Activated B cell treated with CpG ODN at 0.5 μM for 24 hours (primary cell): ENCODE measurements around the gene OR8S1. TPM values are rescaled to one million over a fixed set of nuclear protein-coding genes. Genes with fewer than 3 reads are reported as not detected.
"Not testable (repeated sequence)": the region's sequence is repeated elsewhere in the genome, so short reads cannot be mapped to it uniquely, and the experiment has no call there.

Experiments used
- ATAC-seq: fragments of 200-7000 bp; cut with Tn5 transposase; one replicate; pipeline ENCODE4 v1.10.0; 2021; ENCODE audit warnings: low read depth, mild to moderate bottlenecking, moderate library complexity
- CTCF ChIA-PET: fragments of 350-600 bp; sonication (Branson Sonifier 250); formaldehyde crosslinking; loops from one replicate; lab custom pipeline; 2021; ENCODE audit warnings: antibody characterized with exemption; lab: Charles Lee
- POLR2A ChIA-PET: fragments of 350-600 bp; sonication (Branson Sonifier 250); formaldehyde crosslinking; loops from one replicate; lab custom pipeline; 2021; ENCODE audit warnings: antibody characterized with exemption; lab: Charles Lee
- DNase-seq: peaks from one replicate; pipeline ENCODE4 v3.0.0; 2022
- H3K27ac Mint-ChIP-seq: one replicate; pipeline ENCODE4 v1.8.0; 2020; ENCODE audit warnings: mixed read lengths
- H3K27me3 Mint-ChIP-seq: one replicate; pipeline ENCODE4 v1.8.0; 2021; ENCODE audit warnings: mixed read lengths
- H3K36me3 Mint-ChIP-seq: one replicate; pipeline ENCODE4 v1.8.0; 2021; ENCODE audit warnings: low read depth, mixed read lengths
- H3K4me1 Mint-ChIP-seq: one replicate; pipeline ENCODE4 v1.8.0; 2021; ENCODE audit warnings: mixed read lengths
- H3K4me3 Mint-ChIP-seq: one replicate; pipeline ENCODE4 v1.8.0; 2020; ENCODE audit warnings: mild to moderate bottlenecking, mixed read lengths
- H3K9me3 Mint-ChIP-seq: one replicate; pipeline ENCODE4 v1.8.0; 2020; ENCODE audit warnings: mixed read lengths
- CTCF ChIP-seq: fragments of 200-600 bp; IDR thresholded peaks from one replicate; pipeline ENCODE4 v1.8.0; 2022; ENCODE audit warnings: antibody characterized with exemption, mild to moderate bottlenecking
- intact Hi-C: fragments of 100-400 bp; cut with micrococcal nuclease; formaldehyde crosslinking; loops from one replicate; pipeline ENCODE4 v1.15.1; 2024
- total RNA-seq: library from RNA; stranded (reverse); gene quantifications from 2 replicates; pipeline ENCODE4 v1.2.3, GENCODE V29; 2022

OR8S1 gene
- total RNA-seq, 1 donor from 2014 or later = not detected

- Mint-ChIP-seq H3K27me3 (peaks cover 3% of the 10 kb centered on the region), H3K4me3 (no peak overlapping the region), H3K4me1 (no peaks in the 10 kb centered on the region), H3K9me3 (no peaks in the 10 kb centered on the region), H3K36me3 (no peaks in the 10 kb centered on the region), H3K27ac (no peak overlapping the region)
- DNase-seq (no peak), ATAC-seq (no peak)
- ChIA-PET POLR2A (no interaction called here), CTCF (interaction anchor here (1.7 kb wide), 1 partner anchor 76 kb away, joined by 4 read pairs; no protein-coding TSS in a partner anchor)
- TF ChIP-seq CTCF = no peak
- intact Hi-C loops = loop anchor here (1.0 to 2.0 kb wide), 2 partner anchors 76 to 252 kb away; no protein-coding TSS in a partner anchor
Observed at GRCh38 chr12:48542300-48542928, 17.0 kb downstream of the OR8S1 start.

DNA sequence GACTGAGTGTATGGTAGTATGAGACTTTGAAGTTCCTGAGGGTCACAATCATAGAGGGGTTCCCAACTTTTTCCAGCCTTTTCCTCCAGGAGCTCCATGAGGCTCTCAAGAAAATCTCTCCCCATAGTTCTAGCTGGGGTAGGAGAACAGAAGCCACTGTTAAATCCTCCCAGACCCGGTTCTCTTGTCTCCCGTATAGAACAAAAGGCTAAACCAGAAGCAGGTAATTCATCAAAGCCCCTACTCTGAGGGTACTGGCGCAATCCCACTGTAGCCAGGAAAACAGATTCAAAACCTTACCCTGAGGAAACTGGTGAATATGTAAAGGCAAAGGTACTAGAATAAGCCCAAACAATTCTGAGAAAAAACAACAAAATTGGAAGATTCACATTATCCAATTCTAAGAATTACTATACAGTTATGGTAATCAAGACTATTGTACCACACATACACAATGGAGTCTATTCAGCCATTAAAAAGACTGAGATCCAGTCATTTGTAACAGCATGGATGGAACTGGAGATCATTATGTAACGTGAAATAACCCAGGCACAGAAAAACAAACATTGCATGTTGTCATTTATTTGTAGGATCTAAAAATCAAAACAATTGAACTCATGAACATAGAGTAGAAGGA lies 20.5 kb downstream of the OR8S1 start:
- Mint-ChIP-seq H3K27ac (no peak overlapping the region), H3K36me3 (no peaks in the 10 kb centered on the region), H3K4me1 (no peaks in the 10 kb centered on the region), H3K4me3 (no peak overlapping the region), H3K27me3 (peaks cover 3% of the 10 kb centered on the region), H3K9me3 (peaks cover 9% of the 10 kb centered on the region)
- CTCF ChIA-PET = no interaction called here
- intact Hi-C loops = no loop called here
- no peak for TF ChIP-seq CTCF
- DNase-seq (no peak), ATAC-seq (no peak)
- POLR2A ChIA-PET = no interaction called here

- intact Hi-C loops, CTCF ChIA-PET, H3K27me3 Mint-ChIP-seq, H3K27ac Mint-ChIP-seq, H3K4me1 Mint-ChIP-seq, H3K4me3 Mint-ChIP-seq, H3K36me3 Mint-ChIP-seq, ATAC-seq, DNase-seq, POLR2A ChIA-PET, H3K9me3 Mint-ChIP-seq: not testable (repeated sequence)
Observed at GRCh38 chr12:48547012-48547411, 21.6 kb downstream of the OR8S1 start.

DNA sequence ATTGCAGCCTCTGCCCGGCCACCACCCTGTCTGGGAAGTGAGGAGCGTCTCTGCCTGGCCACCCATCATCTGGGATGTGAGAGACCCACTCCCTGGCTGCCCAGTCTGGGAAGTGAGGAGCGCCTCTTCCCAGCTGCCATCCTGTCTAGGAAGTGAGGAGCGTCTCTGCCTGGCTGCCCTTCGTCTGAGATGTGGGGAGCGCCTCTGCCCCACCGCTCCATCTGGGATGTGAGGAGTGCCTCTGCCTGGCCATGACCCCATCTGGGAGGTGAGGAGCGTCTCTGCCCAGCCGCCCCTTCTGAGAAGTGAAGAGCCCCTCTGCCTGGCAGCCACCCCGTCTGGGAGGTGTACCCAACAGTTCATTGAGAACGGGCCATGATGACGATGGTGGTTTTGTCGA lies 26.2 kb downstream of the OR8S1 start:
- H3K36me3 Mint-ChIP-seq, CTCF ChIA-PET, DNase-seq, H3K4me1 Mint-ChIP-seq, H3K9me3 Mint-ChIP-seq, POLR2A ChIA-PET, H3K27ac Mint-ChIP-seq, H3K4me3 Mint-ChIP-seq, ATAC-seq, intact Hi-C loops: not testable (repeated sequence)
- peaks cover 24% of the 10 kb centered on the region for H3K27me3 Mint-ChIP-seq

- POLR2A ChIA-PET, DNase-seq, H3K36me3 Mint-ChIP-seq, CTCF ChIA-PET, ATAC-seq, H3K4me3 Mint-ChIP-seq, H3K9me3 Mint-ChIP-seq, H3K4me1 Mint-ChIP-seq, H3K27ac Mint-ChIP-seq, intact Hi-C loops: not testable (repeated sequence)
- H3K27me3 Mint-ChIP-seq = peaks cover 24% of the 10 kb centered on the region
Observed at GRCh38 chr12:48553666-48554343, 28.4 kb downstream of the OR8S1 start.

GRCh38 chr12:48556631-48557030 lies 31.2 kb downstream of the OR8S1 start:
- no peaks in the 10 kb centered on the region for H3K9me3 Mint-ChIP-seq
- POLR2A ChIA-PET = no interaction called here
- intact Hi-C loops = no loop called here
- H3K4me1 Mint-ChIP-seq = no peaks in the 10 kb centered on the region
- peaks cover 22% of the 10 kb centered on the region for H3K27me3 Mint-ChIP-seq
- DNase-seq (no peak), ATAC-seq (no peak)
- H3K36me3 Mint-ChIP-seq = no peaks in the 10 kb centered on the region
- H3K4me3 Mint-ChIP-seq = no peak overlapping the region
- CTCF ChIA-PET = no interaction called here
- TF ChIP-seq CTCF = no peak
- H3K27ac Mint-ChIP-seq = no peak overlapping the region
